ENCODE measurements around the gene MIPEP. TPM values are rescaled to one million over a fixed set of nuclear protein-coding genes. Genes with fewer than 3 reads are reported as not detected.

The MIPEP gene
- total and polyA plus RNA-seq, 9 of the 15 experiments (the other 6 are each of a cell fraction or from before 2014, with no cell fraction given), result 1.7 to 19.3 (median 13.1) TPM

GRCh38 chr13:23820530-23820929 lies 68.7 kb downstream of the MIPEP start:
- no peak for TF ChIP-seq WHSC1 (IDR thresholded peaks at IDR 0.05; ENCODE audit: low read length)
- no peak for TF ChIP-seq ZNF398 (CRISPR knock-in tag; IDR thresholded peaks at IDR 0.05)
- TF ChIP-seq FOXM1 (IDR thresholded peaks at IDR 0.05; ENCODE audit: low read depth), result no peak
- TF ChIP-seq FOXM1 (CRISPR knock-in tag; IDR thresholded peaks at IDR 0.05; ENCODE audit: low read depth), result no peak
- no peak for TF ChIP-seq STAG1 (CRISPR knock-in tag; IDR thresholded peaks at IDR 0.05; ENCODE audit: borderline replicate concordance)
- TF ChIP-seq SNRNP70 (optimal IDR thresholded peaks at IDR 0.05; ENCODE audit: low read depth, low read length), result no peak
- no peak for TF ChIP-seq NR1H2 (CRISPR knock-in tag; IDR thresholded peaks at IDR 0.05)
- TF ChIP-seq HMG20A (CRISPR knock-in tag; conservative IDR thresholded peaks at IDR 0.05), result no peak
- TF ChIP-seq, protein P1, sequence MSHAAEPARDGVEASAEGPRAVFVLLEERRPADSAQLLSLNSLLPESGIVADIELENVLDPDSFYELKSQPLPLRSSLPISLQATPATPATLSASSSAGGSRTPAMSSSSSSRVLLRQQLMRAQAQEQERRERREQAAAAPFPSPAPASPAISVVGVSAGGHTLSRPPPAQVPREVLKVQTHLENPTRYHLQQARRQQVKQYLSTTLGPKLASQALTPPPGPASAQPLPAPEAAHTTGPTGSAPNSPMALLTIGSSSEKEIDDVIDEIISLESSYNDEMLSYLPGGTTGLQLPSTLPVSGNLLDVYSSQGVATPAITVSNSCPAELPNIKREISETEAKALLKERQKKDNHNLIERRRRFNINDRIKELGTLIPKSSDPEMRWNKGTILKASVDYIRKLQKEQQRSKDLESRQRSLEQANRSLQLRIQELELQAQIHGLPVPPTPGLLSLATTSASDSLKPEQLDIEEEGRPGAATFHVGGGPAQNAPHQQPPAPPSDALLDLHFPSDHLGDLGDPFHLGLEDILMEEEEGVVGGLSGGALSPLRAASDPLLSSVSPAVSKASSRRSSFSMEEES (CRISPR knock-in tag; IDR thresholded peaks at IDR 0.05), result no peak
- Histone ChIP-seq H3K4me2 (ENCODE audit: insufficient read depth, low read length) (no peak overlapping the region), H2AFZ (ENCODE audit: low read depth, low read length) (no peak overlapping the region), H3K27ac (ENCODE audit: extremely low read depth, low read depth, low read length) (no peak overlapping the region), H3K27me3 (ENCODE audit: control insufficient read depth in 2 of 2, insufficient read depth in 2 of 2, low read length in 2 of 2) (no peaks in the 10 kb centered on the region), H3K9me1 (ENCODE audit: control insufficient read depth, insufficient read depth, low read length) (no peaks in the 10 kb centered on the region), H3K4me1 (replicated peaks in 1 of 2; ENCODE audit: control insufficient read depth in 2 of 2, insufficient read depth in 2 of 2, low read length in 2 of 2) (no peaks in the 10 kb centered on the region), H4K20me1 (replicated peaks; ENCODE audit: control insufficient read depth, insufficient read depth, low read length) (no peaks in the 10 kb centered on the region), H3K4me3 (no peak overlapping the region), H3K9ac (ENCODE audit: insufficient read depth in 1 of 2, low read depth in 2 of 2, low read length in 2 of 2) (no peak overlapping the region), H3K9me3 (replicated peaks; ENCODE audit: control insufficient read depth, insufficient read depth, low read depth, low read length) (no peaks in the 10 kb centered on the region), H3K36me3 (ENCODE audit: control insufficient read depth, insufficient read depth, low read length) (no peaks in the 10 kb centered on the region), H3K79me2 (ENCODE audit: control insufficient read depth, insufficient read depth, low read length) (no peaks in the 10 kb centered on the region)
- intact Hi-C loops (cut with micrococcal nuclease) (no loop called here), in situ Hi-C loops (cut with MboI) (no loop called here)
- DNase-seq (ENCODE audit: extremely low read depth in 1 of 4, low spot score in 3 of 4) (no peak), FAIRE-seq (no peak), ATAC-seq (no peak)
- 70% methylated on average over 3 of the region's 3 CpGs for WGBS (ENCODE audit: insufficient coverage, low coverage, missing lambda C conversion rate)
- POLR2A ChIA-PET, result no interaction called here
- no TSS peak for BruUV-seq (replicated peaks)
- CTCF ChIA-PET (ENCODE audit: low intra/inter-chr PET ratio), result no interaction called here

Measured in K562 (cell line).